CD4-positive, alpha-beta T cell treated with Interleukin-6 at 100 ng/mL for 8 hours (primary cell): ENCODE data around the gene IQCE.
"Not testable (repeated sequence)": the region's sequence is repeated elsewhere in the genome, so short reads cannot be mapped to it uniquely, and the experiment has no call there.

Experiments
- DNase-seq: peaks from one replicate; pipeline ENCODE4 v3.0.0-alpha.2; 2020; ENCODE audit warnings: mixed read lengths, low spot score

The IQCE gene

GRCh38 chr7:2553831-2554581, 4.8 kb upstream of the IQCE start:
- DNase-seq = no peak

DNA sequence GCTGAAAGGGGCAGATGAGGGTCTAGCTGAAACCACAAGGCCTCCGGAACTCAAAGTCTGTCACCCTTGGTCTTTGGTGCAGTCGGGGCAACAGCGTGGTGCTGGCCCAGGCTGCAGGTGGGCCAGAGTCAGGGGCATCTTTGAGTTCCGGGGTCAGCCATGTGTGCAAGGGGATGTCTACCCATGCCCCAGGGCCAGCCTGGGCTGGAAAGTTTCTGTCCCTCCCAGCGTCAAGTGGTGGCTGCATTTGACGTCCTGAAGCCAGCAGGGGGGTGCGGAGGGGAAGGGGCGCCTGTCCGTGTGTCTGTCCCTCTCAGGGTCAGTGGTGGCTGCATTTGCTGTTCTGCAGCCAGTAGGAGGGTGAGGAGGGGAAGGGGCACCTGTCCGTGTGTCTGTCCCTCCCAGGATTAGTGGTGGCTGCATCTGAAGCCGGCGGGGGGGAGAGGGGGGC, 4.1 kb upstream of the IQCE start:
- DNase-seq = no peak

GRCh38 chr7:2555121-2556052, 3.4 kb upstream of the IQCE start, which contains the start of gene BRAT1:
Gene BRAT1, minus strand, starts transcription at chr7:2555524. Its CDS starts 1,093 bp downstream, at chr7:2554431.
- DNase-seq = peak; percentile 93

- no peak for DNase-seq
Observed at GRCh38 chr7:2559283-2559950, 638 bp downstream of the IQCE start.

DNA sequence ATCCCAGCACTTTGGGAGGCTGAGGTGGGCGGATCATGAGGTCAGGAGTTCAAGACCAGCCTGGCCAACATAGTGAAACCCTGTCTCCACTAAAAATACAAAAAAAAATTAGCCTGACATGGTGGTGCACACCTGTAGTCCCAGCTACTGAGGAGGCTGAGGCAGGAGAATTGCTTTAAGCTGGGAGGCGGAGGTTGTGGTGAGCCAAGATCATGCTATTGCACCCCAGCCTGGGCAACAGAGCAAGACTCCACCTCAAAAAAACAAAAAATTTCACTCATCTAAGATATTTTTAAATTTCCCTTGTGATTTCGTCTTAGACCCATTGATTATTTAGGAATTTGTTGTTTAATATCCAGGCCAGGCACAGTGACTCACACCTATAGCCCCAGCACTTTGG, 5.2 kb downstream of the IQCE start:
- DNase-seq = not testable (repeated sequence)

DNA sequence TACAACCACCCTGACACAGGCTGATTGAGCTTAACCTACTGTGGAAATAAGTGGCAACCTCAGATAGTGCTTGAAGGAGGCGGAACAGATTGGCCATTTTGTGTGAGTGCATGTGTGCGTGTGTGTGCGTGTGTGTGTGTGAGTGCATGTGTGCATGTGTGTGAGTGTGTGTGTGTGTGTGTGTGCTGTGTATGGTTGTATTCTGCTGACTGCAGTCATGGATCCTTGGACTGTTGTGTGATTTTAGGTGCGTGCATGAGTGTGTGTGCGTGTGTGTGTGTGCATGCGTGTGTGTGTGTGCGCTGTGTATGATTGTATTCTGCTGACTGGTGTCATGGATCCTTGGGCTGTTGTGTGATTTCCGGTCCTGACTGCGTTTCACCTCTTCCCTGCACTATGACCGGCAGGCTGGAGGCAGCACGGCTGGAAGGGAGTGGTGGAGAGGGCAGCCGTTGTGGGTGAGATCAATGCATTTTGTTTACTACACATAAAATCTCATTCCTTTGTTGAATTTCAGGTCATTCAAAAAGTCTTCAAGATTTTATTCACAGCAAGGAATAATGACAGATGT, 6.3 kb downstream of the IQCE start:
- no peak for DNase-seq

DNA sequence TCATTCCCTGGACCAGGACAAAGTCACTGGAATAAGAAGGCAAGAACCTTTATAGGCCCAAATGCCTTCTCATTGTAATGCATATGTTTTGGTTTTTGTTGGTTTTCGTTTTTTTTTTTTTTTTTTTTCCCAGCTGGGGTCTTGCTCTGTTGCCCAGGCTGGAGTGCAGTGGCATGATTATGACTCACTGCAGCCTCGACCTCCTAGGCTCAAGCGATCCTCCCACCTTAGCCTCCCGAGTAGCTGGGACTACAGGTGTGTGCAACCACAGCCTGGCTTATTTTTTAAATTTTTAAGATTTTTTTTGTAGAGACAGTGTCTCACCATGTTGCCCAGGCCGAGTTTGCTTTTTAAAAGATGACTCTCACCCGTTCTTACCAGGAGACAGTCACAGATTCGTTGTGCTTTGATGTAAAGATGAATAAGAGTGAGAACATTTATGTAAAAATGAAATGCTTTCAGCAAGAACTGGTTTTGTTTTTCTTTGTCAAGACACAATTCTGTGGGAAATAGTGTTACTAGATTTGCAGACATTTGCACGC, 7.6 kb downstream of the IQCE start:
- no peak for DNase-seq

DNA sequence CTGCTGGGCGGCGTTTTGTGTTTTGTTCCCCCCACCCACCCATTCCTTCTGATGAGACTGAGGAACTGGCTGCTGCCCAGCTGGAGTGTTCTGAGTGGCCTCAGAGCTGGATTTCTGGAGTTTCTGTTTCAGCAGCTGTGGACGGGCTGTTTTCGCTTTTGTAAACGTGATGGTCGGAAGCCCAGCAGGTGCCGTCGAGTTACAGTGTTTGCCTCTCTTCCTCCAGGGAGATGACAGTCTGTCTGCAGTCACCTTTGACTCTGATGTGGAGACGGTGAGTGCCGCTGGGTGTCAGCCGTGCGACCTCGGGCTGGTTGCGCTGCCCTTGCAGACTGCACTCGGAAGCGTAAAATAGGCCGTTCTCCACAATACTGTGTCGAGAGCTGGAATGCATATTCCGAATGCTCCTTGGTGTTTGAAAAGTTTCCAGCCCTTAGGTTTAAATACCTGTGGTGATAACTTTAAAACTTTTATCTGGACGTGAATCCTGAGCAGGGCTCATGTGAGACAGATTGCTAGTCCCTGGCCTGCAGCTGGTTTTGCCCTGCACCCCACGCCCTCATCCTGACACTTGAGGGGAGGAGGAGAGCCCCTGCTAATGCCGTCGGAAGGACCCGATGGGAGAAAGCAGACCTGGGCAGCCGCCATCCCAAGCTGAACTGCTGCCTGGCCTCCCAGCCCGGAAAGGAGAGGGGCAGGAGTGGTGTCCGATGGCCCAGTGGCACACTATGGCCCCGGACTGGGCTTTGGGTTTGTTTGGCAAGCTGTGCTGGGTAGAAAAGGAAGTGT, 8.3 kb downstream of the IQCE start:
- DNase-seq = peak; percentile 26

GRCh38 chr7:2567679-2568278, 9.0 kb downstream of the IQCE start:
- no peak for DNase-seq

DNA sequence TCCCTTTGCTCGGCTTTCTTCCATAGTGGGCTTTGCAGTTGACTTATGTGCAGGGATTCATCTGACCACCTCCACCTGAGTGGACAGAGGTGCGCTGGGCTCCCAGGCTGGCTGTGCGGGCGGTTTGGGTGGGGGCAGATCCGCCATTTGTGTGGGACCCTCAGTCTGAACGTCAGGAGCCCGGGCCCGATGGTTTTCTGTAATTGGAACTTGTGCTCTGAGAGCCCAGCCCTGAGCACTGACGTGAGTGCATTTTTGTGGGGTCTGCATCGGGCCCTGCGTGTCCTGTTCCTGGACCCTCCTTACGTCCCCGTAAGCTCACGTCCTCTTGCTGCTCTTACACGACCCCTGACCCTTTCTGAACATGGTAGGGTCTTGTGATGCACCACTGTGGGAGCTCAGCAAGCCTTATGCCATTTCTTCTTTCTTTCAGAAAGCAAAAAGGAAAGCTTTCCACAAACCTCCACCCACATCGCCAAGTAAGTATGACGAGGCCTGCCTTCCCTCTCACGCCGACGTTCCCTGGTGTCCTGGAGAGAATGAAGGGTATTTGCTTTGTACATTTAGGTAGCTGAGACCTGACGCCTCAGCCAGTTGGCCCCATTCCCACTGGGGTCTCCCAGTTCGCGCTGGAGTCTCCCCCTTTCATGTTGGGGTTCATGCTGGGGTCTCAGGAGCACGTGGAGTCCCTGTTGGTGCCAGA, 9.9 kb downstream of the IQCE start:
- DNase-seq = no peak

DNA sequence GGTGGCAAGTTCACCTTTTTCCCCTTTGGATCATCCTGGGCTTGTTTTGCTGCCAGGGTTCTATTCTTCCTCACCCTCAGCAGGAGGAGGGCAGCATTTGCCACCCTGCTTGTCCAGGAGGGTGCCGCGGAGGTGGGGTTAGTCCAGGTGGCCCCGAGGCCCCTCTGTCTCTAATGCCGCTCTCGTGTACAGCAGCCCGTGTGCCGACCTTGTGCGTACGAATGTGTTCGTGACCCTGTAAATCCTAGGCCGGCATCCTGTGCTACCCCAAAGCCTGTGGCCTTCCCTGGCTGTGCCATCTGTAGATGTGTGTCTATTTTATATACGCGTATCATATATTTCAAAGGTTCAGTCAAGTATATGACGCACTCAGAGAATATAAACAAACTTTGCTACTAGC, 10.6 kb downstream of the IQCE start:
- DNase-seq = no peak

GRCh38 chr7:2570021-2570420, 11.2 kb downstream of the IQCE start:
- DNase-seq = no peak

GRCh38 chr7:2571409-2571808, 12.6 kb downstream of the IQCE start:
- DNase-seq = no peak

DNA sequence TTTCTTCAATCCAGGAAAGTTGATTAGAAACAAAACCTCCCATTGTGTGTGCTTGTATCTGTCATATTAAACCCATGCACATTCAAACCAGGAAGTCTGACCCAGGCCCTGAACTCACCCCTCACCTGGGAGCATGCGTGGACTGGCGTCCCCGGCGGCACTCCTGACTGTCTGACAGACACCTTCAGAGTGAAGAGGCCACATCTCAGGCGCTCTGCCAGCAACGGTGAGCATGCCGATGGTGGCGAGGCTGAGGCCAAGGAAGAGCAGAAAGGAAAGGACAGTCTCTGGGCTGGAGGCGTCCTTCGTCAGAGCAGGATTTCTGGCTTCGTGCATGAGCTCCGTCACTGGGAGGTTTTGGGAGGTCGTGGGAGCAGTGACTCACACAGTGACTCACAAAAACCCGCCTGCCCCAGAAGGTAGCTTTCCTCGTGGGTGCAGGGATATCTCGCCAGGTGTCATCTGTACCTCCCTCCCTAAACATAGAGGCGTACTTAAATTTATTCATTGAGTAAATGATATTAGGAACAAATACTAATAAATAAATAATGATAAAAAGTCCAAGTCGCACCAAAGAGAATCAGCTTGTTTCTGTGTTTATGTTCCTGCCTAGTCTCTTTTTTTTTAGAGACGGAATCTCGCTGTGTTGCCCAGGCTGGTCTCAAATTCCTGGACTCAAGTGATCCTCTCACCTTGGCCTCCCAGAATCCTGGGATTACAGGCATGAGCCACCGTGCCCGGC, 13.5 kb downstream of the IQCE start:
- DNase-seq = no peak

- DNase-seq = no peak
Observed at GRCh38 chr7:2573761-2574160, 15.0 kb downstream of the IQCE start.

- no peak for DNase-seq
Observed at GRCh38 chr7:2575046-2575732, 16.4 kb downstream of the IQCE start.

GRCh38 chr7:2575733-2576340, 17.1 kb downstream of the IQCE start:
- no peak for DNase-seq
